Testis (tissue), 2 donors: ENCODE results near the gene DNALI1.

Source experiments
- CTCF ChIP-seq, 3 experiments: fragments of 450-650 bp in 2 of 3; fragments of 200-600 bp in 1 of 3; sonication (generic) in 1 of 3; IDR thresholded peaks; one replicate each; pipeline ENCODE4 v1.5.1; 2016 to 2019; ENCODE audit warnings: antibody characterized with exemption in 3 of 3, mild to moderate bottlenecking in 2 of 3, moderate library complexity in 1 of 3
- POLR2A ChIP-seq: fragments of 450-650 bp; IDR thresholded peaks from one replicate; pipeline ENCODE4 v1.6.1; 2017; ENCODE audit warnings: antibody characterized with exemption, mild to moderate bottlenecking, moderate library complexity

- TF ChIP-seq CTCF (IDR thresholded peaks at IDR 0.05) (no peak), POLR2A (no peak)
Measured at GRCh38 chr1:37513795-37514349, 42.9 kb upstream of the DNALI1 start.
